Right atrium auricular region (tissue), 2 donors: ENCODE measurements around the gene LRP1-AS. TPM values are rescaled to one million over a fixed set of nuclear protein-coding genes. Genes with fewer than 3 reads are reported as not detected.

Experiments
- DNase-seq: peaks from one replicate; pipeline ENCODE4 v3.0.0-alpha.2; 2019; ENCODE audit warnings: low spot score
- H3K27ac ChIP-seq, 2 donors: fragments of 200-600 bp; sonication (generic); 1 replicate in 1 of 2; 2 replicates in 1 of 2; pipeline ENCODE4 v1.5.1; 2016 to 2019
- H3K27me3 ChIP-seq, 2 donors: fragments of 200-600 bp; sonication (generic); one replicate each; pipeline versions ENCODE4 v1.5.1 to v1.6.0; 2017 to 2019
- H3K36me3 ChIP-seq: fragments of 200-600 bp; sonication (generic); one replicate; pipeline ENCODE4 v1.5.1; 2016
- H3K4me1 ChIP-seq, 2 donors: fragments of 200-600 bp; sonication (generic); one replicate each; pipeline versions ENCODE4 v1.5.1 to v1.6.0; 2017 to 2019
- H3K4me3 ChIP-seq, 2 donors: fragments of 200-600 bp; sonication (generic); 1 replicate in 1 of 2; 2 replicates in 1 of 2; pipeline ENCODE4 v1.5.1; 2017 to 2019; ENCODE audit warnings: mild to moderate bottlenecking in 1 of 2, moderate library complexity in 1 of 2
- H3K9me3 ChIP-seq, 2 donors: fragments of 200-600 bp; sonication (generic); one replicate each; pipeline ENCODE4 v1.5.1; 2019
- total RNA-seq, 2 donors: library from RNA; depleted of rRNA; stranded (reverse); fragments of >200 nt; gene quantifications; one replicate each; pipeline ENCODE4 v1.1.0, GENCODE V29; 2016
- TF ChIP-seq, protein P1 (sequence below), 2 donors: fragments of 200-600 bp; sonication (generic); IDR thresholded peaks; one replicate each; pipeline ENCODE4 v1.5.1; 2019; ENCODE audit warnings: antibody characterized with exemption in 2 of 2

The LRP1-AS gene
- total RNA-seq, 2 donors from 2014 or later, result not detected

DNA sequence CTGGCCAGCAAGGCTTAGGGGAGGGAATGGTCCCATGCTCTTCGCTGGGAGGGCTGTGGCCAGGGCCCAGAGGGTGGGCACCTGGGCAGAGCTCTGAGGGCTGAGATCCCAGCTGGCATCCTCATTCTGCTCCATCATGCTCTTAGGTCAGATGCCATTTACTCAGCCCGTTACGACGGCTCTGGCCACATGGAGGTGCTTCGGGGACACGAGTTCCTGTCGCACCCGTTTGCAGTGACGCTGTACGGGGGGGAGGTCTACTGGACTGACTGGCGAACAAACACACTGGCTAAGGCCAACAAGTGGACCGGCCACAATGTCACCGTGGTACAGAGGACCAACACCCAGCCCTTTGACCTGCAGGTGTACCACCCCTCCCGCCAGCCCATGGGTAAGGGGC, 30.8 kb upstream of the LRP1-AS start:
- Histone ChIP-seq H3K27me3 (no peaks in the 10 kb centered on the region), H3K9me3 (no peaks in the 10 kb centered on the region), H3K4me1 (no peaks in the 10 kb centered on the region), H3K4me3 (no peak overlapping the region), H3K36me3 (peaks cover 86% of the 10 kb centered on the region), H3K27ac (no peak overlapping the region)
- TF ChIP-seq, protein P1, sequence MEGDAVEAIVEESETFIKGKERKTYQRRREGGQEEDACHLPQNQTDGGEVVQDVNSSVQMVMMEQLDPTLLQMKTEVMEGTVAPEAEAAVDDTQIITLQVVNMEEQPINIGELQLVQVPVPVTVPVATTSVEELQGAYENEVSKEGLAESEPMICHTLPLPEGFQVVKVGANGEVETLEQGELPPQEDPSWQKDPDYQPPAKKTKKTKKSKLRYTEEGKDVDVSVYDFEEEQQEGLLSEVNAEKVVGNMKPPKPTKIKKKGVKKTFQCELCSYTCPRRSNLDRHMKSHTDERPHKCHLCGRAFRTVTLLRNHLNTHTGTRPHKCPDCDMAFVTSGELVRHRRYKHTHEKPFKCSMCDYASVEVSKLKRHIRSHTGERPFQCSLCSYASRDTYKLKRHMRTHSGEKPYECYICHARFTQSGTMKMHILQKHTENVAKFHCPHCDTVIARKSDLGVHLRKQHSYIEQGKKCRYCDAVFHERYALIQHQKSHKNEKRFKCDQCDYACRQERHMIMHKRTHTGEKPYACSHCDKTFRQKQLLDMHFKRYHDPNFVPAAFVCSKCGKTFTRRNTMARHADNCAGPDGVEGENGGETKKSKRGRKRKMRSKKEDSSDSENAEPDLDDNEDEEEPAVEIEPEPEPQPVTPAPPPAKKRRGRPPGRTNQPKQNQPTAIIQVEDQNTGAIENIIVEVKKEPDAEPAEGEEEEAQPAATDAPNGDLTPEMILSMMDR (IDR thresholded peaks at IDR 0.05), result no peak
- DNase-seq, result no peak

DNA sequence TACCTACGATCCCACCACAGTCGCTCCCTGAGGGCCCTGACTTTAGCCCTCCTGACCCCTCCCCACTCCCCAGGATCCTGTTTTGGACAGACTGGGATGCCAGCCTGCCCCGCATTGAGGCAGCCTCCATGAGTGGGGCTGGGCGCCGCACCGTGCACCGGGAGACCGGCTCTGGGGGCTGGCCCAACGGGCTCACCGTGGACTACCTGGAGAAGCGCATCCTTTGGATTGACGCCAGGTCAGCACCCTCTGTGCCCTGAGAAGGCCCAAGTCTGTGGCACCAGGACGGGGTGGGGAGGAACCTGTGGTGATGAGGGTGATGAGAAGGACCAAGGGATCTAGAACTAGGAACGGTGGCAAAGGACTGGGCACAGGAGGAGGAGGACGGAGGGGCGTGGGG, 29.9 kb upstream of the LRP1-AS start:
- Histone ChIP-seq H3K4me3 (no peak overlapping the region), H3K9me3 (no peaks in the 10 kb centered on the region), H3K27ac (no peak overlapping the region), H3K4me1 (no peaks in the 10 kb centered on the region), H3K27me3 (no peaks in the 10 kb centered on the region), H3K36me3 (peaks cover 92% of the 10 kb centered on the region)
- DNase-seq, result no peak
- TF ChIP-seq, protein P1 (IDR thresholded peaks at IDR 0.05), result no peak

DNA sequence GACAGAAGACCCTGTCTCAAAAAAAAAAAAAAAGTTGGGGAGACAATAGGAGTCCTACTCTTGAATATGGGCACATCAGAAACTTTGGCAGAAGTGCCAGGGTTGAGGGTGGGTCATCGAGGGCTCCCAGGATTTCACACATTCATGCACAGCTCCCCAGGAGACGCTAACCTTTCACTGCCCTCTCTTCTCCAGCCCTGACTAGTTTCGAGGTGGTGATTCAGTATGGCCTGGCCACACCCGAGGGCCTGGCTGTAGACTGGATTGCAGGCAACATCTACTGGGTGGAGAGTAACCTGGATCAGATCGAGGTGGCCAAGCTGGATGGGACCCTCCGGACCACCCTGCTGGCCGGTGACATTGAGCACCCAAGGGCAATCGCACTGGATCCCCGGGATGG, 29.4 kb upstream of the LRP1-AS start:
- no peak for DNase-seq

DNA sequence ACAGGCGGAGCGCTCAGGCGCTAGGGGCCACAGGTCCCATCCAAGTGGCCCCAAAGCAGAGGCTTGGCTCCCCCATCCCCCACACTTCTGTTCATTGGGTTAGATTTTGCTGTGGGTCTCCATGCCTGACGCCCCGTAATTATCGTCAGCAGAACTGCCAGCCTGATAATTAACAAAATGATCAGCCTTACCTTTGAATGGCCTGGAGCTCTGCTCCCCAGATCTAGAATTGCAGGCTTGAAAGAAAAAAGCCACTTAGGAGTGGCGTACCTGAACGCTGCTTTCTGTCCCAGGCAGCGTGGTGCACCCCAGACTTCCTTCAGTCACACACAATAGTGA, 28.7 kb upstream of the LRP1-AS start:
- Histone ChIP-seq H3K4me1 (no peaks in the 10 kb centered on the region), H3K9me3 (no peaks in the 10 kb centered on the region), H3K36me3 (peaks cover 82% of the 10 kb centered on the region), H3K27me3 (no peaks in the 10 kb centered on the region), H3K27ac (no peak overlapping the region), H3K4me3 (no peak overlapping the region)
- DNase-seq, result no peak
- TF ChIP-seq, protein P1 (IDR thresholded peaks at IDR 0.05), result peak in 1 of 2 donors; percentile 8

More for the DNA sequence above, 29.4 kb upstream of the LRP1-AS start:
- Histone ChIP-seq H3K4me3 (no peak overlapping the region), H3K27me3 (no peaks in the 10 kb centered on the region), H3K36me3 (peaks cover 89% of the 10 kb centered on the region), H3K9me3 (no peaks in the 10 kb centered on the region), H3K4me1 (no peaks in the 10 kb centered on the region), H3K27ac (no peak overlapping the region)
- TF ChIP-seq, protein P1 (IDR thresholded peaks at IDR 0.05), result no peak

DNA sequence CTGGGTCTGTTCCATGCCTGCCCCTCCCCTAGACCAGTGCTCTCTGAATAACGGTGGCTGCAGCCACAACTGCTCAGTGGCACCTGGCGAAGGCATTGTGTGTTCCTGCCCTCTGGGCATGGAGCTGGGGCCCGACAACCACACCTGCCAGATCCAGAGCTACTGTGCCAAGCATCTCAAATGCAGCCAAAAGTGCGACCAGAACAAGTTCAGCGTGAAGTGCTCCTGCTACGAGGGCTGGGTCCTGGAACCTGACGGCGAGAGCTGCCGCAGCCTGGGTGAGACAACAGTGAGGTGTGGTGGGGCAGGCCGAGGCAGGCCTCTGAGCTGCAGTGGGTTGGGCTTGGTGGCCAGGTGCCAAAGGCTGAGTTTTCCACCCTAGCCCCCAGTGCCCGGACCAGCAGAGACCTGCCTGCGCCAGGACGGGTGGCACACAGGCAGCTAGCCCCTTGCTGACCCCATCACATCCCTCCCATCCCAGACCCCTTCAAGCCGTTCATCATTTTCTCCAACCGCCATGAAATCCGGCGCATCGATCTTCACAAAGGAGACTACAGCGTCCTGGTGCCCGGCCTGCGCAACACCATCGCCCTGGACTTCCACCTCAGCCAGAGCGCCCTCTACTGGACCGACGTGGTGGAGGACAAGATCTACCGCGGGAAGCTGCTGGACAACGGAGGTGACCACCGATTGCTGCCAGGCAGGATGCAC, 28.2 kb upstream of the LRP1-AS start:
- TF ChIP-seq, protein P1 (IDR thresholded peaks at IDR 0.05), result peak; percentile 66 to 75
- H3K4me3 ChIP-seq, result no peak overlapping the region
- H3K4me1 ChIP-seq, result no peaks in the 10 kb centered on the region
- no peak overlapping the region for H3K27ac ChIP-seq
- peaks cover 82% of the 10 kb centered on the region for H3K36me3 ChIP-seq
- no peaks in the 10 kb centered on the region for H3K9me3 ChIP-seq
- H3K27me3 ChIP-seq, result no peaks in the 10 kb centered on the region
- DNase-seq, result peak; percentile 84

DNA sequence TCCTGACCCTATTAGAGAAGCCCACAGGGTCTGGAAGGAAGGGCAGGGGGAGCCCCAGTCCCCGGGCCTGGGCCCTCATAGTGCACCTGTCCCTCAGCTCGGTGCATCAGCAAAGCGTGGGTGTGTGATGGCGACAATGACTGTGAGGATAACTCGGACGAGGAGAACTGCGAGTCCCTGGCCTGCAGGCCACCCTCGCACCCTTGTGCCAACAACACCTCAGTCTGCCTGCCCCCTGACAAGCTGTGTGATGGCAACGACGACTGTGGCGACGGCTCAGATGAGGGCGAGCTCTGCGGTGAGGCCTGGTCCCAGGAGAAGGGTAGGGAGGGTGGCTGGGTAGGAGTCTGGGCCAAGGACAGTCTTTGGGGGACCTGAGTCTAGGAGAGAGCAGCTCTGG, 26.3 kb upstream of the LRP1-AS start:
- no peak overlapping the region for H3K4me3 ChIP-seq
- H3K4me1 ChIP-seq, result no peaks in the 10 kb centered on the region
- TF ChIP-seq, protein P1 (IDR thresholded peaks at IDR 0.05), result no peak
- peaks cover 81% of the 10 kb centered on the region for H3K36me3 ChIP-seq
- no peak for DNase-seq
- no peaks in the 10 kb centered on the region for H3K27me3 ChIP-seq
- H3K27ac ChIP-seq, result no peak overlapping the region
- H3K9me3 ChIP-seq, result no peaks in the 10 kb centered on the region
